ENCODE results near the gene ITGA2.

DNA sequence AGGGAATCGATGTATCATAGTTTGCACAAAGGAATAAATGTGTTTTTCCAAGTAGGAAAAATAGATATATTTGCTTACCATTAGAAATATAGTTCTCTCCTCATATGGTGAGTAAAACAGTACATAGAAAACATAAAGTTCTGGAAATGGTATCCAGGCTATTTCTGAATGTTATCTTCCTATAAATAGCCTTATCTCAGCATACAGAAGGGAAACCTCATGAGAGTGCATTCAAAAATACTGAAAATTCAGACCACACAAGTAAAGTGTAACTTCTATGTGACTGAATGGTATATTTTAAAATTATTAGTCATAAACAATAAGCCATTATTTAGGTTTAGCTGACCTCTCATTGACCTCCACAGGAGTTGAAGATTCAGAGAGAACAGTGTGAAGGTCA, 76.9 kb downstream of the ITGA2 start:
- TF ChIP-seq, protein P1, sequence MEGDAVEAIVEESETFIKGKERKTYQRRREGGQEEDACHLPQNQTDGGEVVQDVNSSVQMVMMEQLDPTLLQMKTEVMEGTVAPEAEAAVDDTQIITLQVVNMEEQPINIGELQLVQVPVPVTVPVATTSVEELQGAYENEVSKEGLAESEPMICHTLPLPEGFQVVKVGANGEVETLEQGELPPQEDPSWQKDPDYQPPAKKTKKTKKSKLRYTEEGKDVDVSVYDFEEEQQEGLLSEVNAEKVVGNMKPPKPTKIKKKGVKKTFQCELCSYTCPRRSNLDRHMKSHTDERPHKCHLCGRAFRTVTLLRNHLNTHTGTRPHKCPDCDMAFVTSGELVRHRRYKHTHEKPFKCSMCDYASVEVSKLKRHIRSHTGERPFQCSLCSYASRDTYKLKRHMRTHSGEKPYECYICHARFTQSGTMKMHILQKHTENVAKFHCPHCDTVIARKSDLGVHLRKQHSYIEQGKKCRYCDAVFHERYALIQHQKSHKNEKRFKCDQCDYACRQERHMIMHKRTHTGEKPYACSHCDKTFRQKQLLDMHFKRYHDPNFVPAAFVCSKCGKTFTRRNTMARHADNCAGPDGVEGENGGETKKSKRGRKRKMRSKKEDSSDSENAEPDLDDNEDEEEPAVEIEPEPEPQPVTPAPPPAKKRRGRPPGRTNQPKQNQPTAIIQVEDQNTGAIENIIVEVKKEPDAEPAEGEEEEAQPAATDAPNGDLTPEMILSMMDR (IDR thresholded peaks at IDR 0.05) = no peak
- no peak for TF ChIP-seq POLR2A (IDR thresholded peaks at IDR 0.05)

All from thyroid gland (tissue), 4 donors.